ENCODE results near the gene STXBP1.
"Not testable (repeated sequence)": the region's sequence is repeated elsewhere in the genome, so short reads cannot be mapped to it uniquely, and the experiment has no call there.

DNA sequence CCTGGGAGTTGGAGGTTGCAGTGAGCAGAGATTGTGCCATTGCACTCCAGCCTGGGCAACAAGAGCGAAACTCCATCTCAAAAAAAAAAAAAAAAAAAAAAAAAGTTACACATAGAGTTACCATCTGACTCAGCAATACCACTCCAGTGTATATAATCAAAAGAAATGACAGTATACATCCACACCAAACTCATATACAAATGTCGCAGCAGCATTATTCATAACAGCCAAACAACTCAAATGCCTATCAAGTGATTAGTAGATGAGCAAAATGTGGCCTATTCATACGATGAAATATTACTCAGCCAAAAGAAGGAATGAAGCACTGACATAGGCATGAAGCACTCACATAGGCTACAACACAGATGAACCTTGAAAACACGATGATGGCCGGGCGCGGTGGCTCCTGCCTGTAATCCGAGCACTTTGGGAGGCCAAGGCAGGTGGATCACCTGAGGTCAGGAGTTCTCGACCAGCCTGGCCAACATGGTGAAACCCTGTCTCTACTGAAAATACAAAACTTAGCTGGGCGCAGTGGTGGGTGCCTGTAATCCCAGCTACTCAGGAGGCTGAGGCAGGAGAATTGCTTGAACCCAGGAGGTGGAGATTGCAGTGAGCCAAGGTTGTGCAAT is 9.4 kb downstream of the STXBP1 start:
- TF ChIP-seq, protein P1, sequence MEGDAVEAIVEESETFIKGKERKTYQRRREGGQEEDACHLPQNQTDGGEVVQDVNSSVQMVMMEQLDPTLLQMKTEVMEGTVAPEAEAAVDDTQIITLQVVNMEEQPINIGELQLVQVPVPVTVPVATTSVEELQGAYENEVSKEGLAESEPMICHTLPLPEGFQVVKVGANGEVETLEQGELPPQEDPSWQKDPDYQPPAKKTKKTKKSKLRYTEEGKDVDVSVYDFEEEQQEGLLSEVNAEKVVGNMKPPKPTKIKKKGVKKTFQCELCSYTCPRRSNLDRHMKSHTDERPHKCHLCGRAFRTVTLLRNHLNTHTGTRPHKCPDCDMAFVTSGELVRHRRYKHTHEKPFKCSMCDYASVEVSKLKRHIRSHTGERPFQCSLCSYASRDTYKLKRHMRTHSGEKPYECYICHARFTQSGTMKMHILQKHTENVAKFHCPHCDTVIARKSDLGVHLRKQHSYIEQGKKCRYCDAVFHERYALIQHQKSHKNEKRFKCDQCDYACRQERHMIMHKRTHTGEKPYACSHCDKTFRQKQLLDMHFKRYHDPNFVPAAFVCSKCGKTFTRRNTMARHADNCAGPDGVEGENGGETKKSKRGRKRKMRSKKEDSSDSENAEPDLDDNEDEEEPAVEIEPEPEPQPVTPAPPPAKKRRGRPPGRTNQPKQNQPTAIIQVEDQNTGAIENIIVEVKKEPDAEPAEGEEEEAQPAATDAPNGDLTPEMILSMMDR (IDR thresholded peaks at IDR 0.05), result not testable (repeated sequence)
- not testable (repeated sequence) for TF ChIP-seq POLR2A (IDR thresholded peaks at IDR 0.05)

Data from right lobe of liver (tissue), 4 donors.